ENCODE data around the gene SCN4B.

SCN4B gene

DNA sequence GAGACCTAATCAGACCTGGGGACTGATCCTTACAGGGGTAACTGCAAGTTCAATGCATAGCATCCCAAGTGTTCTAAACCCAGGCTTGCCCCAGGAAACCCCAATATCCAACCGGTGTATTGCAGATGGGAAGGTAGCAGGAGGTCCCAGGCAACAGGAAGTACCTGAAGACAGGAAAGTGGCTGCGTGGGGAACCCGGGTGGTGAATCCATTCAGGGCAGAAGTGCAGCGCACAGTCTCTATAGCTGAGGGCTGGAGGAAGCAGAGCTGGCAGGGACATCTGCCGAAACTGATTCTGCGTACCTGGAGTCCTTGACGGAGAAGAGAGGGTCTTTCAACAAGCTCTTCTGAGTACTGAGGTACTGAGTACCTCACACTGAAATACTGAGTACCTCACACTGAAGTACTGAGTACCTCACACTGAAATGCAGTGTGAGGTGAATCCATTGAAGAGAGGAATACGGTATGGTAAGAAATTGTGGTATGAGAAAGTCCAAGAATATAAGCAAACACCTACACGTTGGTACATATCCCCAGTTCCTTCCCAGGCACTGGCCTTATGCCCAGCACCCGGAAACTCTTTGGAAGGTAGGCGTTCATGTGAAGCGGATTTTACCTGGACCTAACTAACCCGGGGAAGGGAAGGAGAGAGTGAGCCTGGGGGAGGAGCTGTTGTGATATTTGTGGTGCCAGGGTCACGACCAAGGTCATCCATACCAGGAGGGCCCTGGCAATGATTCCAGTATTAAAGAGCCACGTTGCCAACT lies 20.1 kb downstream of the SCN4B start:
- H3K27me3 ChIP-seq (replicated peaks; ENCODE audit: control insufficient read depth, insufficient read depth, low read length, poor library complexity, severe bottlenecking) = peaks cover 6% of the 10 kb centered on the region
- no peaks in the 10 kb centered on the region for H3K9me3 ChIP-seq (ENCODE audit: control insufficient read depth, low read length)
- DNase-seq = no peak

DNA sequence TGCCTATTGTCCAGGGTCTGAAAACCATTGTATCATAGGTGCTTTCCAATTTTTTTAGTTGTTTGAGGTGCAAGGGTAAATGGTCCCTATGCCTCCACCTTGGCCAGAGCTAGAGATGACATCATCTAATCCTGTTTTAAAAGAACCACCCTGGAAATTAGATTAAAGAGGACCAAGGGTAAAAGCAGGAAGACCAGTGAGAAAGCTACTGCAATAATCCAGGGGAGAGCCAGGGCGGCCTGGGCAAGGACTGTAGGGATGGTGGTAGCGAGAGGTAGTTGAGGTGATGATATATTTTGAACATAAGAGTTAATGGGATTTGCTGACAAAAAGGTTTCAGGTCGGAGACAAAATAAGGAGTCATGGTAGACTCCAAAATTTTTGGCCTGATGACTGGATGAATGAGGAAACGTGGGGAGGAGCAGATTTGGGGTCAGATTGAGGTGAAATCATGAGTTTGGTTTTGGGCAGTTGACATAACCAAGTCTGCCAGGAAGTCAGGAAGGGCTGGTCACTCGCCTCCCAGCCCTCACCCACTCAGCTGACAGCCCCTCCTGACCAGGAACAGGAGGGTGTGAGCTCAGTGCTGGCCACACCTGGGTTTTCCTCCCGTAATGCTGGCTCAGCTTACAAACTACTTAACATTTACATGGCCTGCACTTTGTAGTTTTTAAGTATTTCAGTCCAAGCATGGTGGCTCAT lies 23.0 kb downstream of the SCN4B start:
- no peak for DNase-seq
- no peak overlapping the region for H3K27ac ChIP-seq (ENCODE audit: insufficient read depth, low read length, poor library complexity, severe bottlenecking)
- no peaks in the 10 kb centered on the region for H3K4me1 ChIP-seq (ENCODE audit: control insufficient read depth, insufficient read depth, low read length, poor library complexity, severe bottlenecking)
- H3K36me3 ChIP-seq (ENCODE audit: control insufficient read depth, insufficient read depth, low read length) = no peaks in the 10 kb centered on the region
- no peak overlapping the region for H3K4me3 ChIP-seq (ENCODE audit: insufficient read depth, low read depth, low read length, poor library complexity, severe bottlenecking)
- H3K27me3 ChIP-seq (replicated peaks; ENCODE audit: control insufficient read depth, insufficient read depth, low read length, poor library complexity, severe bottlenecking) = no peaks in the 10 kb centered on the region
- no peaks in the 10 kb centered on the region for H3K9me3 ChIP-seq (ENCODE audit: control insufficient read depth, low read length)

More for the DNA sequence above, 20.1 kb downstream of the SCN4B start:
- Histone ChIP-seq H3K4me1 (ENCODE audit: control insufficient read depth, insufficient read depth, low read length, poor library complexity, severe bottlenecking) (no peaks in the 10 kb centered on the region), H3K27ac (ENCODE audit: insufficient read depth, low read length, poor library complexity, severe bottlenecking) (no peak overlapping the region), H3K4me3 (ENCODE audit: insufficient read depth, low read depth, low read length, poor library complexity, severe bottlenecking) (no peak overlapping the region), H3K36me3 (ENCODE audit: control insufficient read depth, insufficient read depth, low read length) (no peaks in the 10 kb centered on the region)

GRCh38 chr11:118128721-118129470 lies 23.7 kb downstream of the SCN4B start:
- H3K9me3 ChIP-seq (ENCODE audit: control insufficient read depth, low read length) = no peaks in the 10 kb centered on the region
- no peak for DNase-seq
- no peak overlapping the region for H3K4me3 ChIP-seq (ENCODE audit: insufficient read depth, low read depth, low read length, poor library complexity, severe bottlenecking)
- no peaks in the 10 kb centered on the region for H3K4me1 ChIP-seq (ENCODE audit: control insufficient read depth, insufficient read depth, low read length, poor library complexity, severe bottlenecking)
- H3K36me3 ChIP-seq (ENCODE audit: control insufficient read depth, insufficient read depth, low read length) = no peaks in the 10 kb centered on the region
- no peaks in the 10 kb centered on the region for H3K27me3 ChIP-seq (replicated peaks; ENCODE audit: control insufficient read depth, insufficient read depth, low read length, poor library complexity, severe bottlenecking)
- no peak overlapping the region for H3K27ac ChIP-seq (ENCODE audit: insufficient read depth, low read length, poor library complexity, severe bottlenecking)

GRCh38 chr11:118128310-118128709 lies 24.3 kb downstream of the SCN4B start:
- H3K4me1 ChIP-seq (ENCODE audit: control insufficient read depth, insufficient read depth, low read length, poor library complexity, severe bottlenecking) = no peaks in the 10 kb centered on the region
- no peaks in the 10 kb centered on the region for H3K36me3 ChIP-seq (ENCODE audit: control insufficient read depth, insufficient read depth, low read length)
- no peaks in the 10 kb centered on the region for H3K27me3 ChIP-seq (replicated peaks; ENCODE audit: control insufficient read depth, insufficient read depth, low read length, poor library complexity, severe bottlenecking)
- DNase-seq = no peak
- no peak overlapping the region for H3K27ac ChIP-seq (ENCODE audit: insufficient read depth, low read length, poor library complexity, severe bottlenecking)
- no peaks in the 10 kb centered on the region for H3K9me3 ChIP-seq (ENCODE audit: control insufficient read depth, low read length)
- no peak overlapping the region for H3K4me3 ChIP-seq (ENCODE audit: insufficient read depth, low read depth, low read length, poor library complexity, severe bottlenecking)

DNA sequence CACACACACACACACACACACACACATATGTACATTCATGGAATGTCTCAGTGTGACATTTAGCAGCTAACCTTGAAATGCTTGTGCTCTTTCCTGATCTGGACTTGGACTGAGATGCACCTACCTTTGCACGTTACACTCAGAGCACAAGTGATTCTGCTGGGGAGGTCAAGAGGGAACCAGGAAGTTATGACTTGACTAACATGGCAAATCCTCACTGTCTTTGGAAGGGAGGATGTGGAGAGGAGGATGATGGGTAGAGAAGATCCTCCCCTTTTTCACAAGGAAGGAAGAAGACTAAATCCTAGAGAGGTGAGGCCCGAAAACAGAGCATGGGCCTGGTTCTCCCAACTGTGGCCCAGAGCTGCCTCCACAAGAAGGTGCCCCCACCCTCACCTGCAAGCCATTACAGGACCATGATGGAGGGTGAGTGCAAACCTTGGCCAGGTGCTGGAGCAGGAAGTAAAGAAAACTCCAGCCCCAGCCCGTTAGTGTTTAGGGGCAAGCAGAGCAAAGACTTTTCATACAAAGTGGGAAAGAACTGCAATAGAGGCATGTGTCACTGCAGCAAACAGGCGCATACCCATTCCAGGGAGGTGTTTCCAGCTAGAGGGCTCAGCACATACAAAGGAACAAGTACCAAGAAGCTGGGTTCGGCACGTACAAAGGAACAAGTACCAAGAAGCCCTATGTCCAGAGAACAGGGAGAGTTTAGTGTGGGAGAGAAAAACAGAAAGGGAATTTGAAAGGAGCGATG lies 26.4 kb downstream of the SCN4B start:
- no peaks in the 10 kb centered on the region for H3K36me3 ChIP-seq (ENCODE audit: control insufficient read depth, insufficient read depth, low read length)
- no peak overlapping the region for H3K27ac ChIP-seq (ENCODE audit: insufficient read depth, low read length, poor library complexity, severe bottlenecking)

GRCh38 chr11:118124929-118125535 lies 27.6 kb downstream of the SCN4B start:
- Histone ChIP-seq H3K36me3 (ENCODE audit: control insufficient read depth, insufficient read depth, low read length) (no peaks in the 10 kb centered on the region), H3K4me3 (ENCODE audit: insufficient read depth, low read depth, low read length, poor library complexity, severe bottlenecking) (no peak overlapping the region), H3K27me3 (replicated peaks; ENCODE audit: control insufficient read depth, insufficient read depth, low read length, poor library complexity, severe bottlenecking) (no peaks in the 10 kb centered on the region), H3K9me3 (ENCODE audit: control insufficient read depth, low read length) (no peaks in the 10 kb centered on the region), H3K27ac (ENCODE audit: insufficient read depth, low read length, poor library complexity, severe bottlenecking) (no peak overlapping the region), H3K4me1 (ENCODE audit: control insufficient read depth, insufficient read depth, low read length, poor library complexity, severe bottlenecking) (no peaks in the 10 kb centered on the region)
- DNase-seq = no peak

More for the DNA sequence above, 26.4 kb downstream of the SCN4B start:
- Histone ChIP-seq H3K4me1 (ENCODE audit: control insufficient read depth, insufficient read depth, low read length, poor library complexity, severe bottlenecking) (no peaks in the 10 kb centered on the region), H3K27me3 (replicated peaks; ENCODE audit: control insufficient read depth, insufficient read depth, low read length, poor library complexity, severe bottlenecking) (no peaks in the 10 kb centered on the region), H3K9me3 (ENCODE audit: control insufficient read depth, low read length) (no peaks in the 10 kb centered on the region), H3K4me3 (ENCODE audit: insufficient read depth, low read depth, low read length, poor library complexity, severe bottlenecking) (no peak overlapping the region)
- DNase-seq = no peak

DNA sequence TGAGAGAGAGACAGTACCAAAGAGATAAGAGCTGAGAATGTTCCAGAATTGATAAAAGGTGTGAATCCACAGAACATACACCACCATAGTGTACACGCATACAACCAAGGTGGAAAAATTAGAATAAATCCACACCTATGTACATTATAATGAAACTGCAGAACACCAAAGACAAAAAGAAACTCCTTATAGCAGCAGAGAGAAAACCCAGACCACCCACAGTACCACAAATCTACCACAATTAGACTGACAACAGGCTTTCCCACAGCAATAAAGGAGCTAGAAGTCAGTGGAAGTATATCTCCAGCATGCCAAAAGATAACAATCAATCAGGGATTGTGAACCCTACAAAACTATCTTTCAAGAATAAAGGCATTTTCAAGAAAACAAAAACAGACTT lies 31.8 kb downstream of the SCN4B start:
- Histone ChIP-seq H3K4me3 (ENCODE audit: insufficient read depth, low read depth, low read length, poor library complexity, severe bottlenecking) (no peak overlapping the region), H3K27me3 (replicated peaks; ENCODE audit: control insufficient read depth, insufficient read depth, low read length, poor library complexity, severe bottlenecking) (no peaks in the 10 kb centered on the region), H3K4me1 (ENCODE audit: control insufficient read depth, insufficient read depth, low read length, poor library complexity, severe bottlenecking) (no peaks in the 10 kb centered on the region), H3K36me3 (ENCODE audit: control insufficient read depth, insufficient read depth, low read length) (no peaks in the 10 kb centered on the region), H3K9me3 (ENCODE audit: control insufficient read depth, low read length) (no peaks in the 10 kb centered on the region), H3K27ac (ENCODE audit: insufficient read depth, low read length, poor library complexity, severe bottlenecking) (no peak overlapping the region)
- DNase-seq = no peak

DNA sequence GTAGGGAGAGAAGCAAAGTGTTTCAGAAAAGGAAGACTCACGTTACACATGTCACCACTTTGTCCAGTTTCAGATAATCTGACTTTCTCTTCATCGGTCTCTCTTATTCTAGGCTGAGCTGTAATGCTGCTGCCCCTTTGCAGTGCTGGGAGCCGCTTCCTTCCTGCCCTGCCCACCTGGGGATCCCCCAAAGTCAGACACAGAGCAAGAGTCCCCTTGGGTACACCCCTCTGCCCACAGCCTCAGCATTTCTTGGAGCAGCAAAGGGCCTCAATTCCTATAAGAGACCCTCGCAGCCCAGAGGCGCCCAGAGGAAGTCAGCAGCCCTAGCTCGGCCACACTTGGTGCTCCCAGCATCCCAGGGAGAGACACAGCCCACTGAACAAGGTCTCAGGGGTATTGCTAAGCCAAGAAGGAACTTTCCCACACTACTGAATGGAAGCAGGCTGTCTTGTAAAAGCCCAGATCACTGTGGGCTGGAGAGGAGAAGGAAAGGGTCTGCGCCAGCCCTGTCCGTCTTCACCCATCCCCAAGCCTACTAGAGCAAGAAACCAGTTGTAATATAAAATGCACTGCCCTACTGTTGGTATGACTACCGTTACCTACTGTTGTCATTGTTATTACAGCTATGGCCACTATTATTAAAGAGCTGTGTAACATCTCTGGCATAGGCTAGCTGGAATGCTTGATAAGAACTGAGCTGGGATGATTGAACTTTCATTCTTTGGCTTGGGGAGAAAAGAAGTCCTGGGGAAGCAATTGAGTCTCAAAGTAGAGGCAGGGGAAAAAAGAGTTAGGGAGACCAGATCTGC lies 34.6 kb downstream of the SCN4B start:
- Histone ChIP-seq H3K27me3 (replicated peaks; ENCODE audit: control insufficient read depth, insufficient read depth, low read length, poor library complexity, severe bottlenecking) (no peaks in the 10 kb centered on the region), H3K4me3 (ENCODE audit: insufficient read depth, low read depth, low read length, poor library complexity, severe bottlenecking) (no peak overlapping the region), H3K4me1 (ENCODE audit: control insufficient read depth, insufficient read depth, low read length, poor library complexity, severe bottlenecking) (no peaks in the 10 kb centered on the region), H3K27ac (ENCODE audit: insufficient read depth, low read length, poor library complexity, severe bottlenecking) (no peak overlapping the region), H3K36me3 (ENCODE audit: control insufficient read depth, insufficient read depth, low read length) (no peaks in the 10 kb centered on the region), H3K9me3 (ENCODE audit: control insufficient read depth, low read length) (no peaks in the 10 kb centered on the region)
- no peak for DNase-seq

DNA sequence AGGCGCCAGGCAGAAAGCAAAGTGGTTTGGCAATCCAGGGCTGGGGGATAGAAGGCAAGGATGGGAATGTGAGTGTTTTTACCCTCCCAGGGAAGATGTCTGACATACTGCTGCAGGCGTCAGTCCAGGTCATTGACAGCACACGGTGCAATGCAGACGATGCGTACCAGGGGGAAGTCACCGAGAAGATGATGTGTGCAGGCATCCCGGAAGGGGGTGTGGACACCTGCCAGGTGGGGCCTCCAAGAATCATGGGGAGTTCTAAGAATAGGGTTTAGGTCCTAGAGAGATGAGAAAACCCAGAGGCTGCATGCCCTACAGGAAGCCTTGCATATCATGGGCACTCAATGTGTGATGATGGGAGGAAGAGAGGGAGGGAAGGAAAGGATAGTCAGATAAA lies 37.6 kb downstream of the SCN4B start:
- Histone ChIP-seq H3K36me3 (ENCODE audit: control insufficient read depth, insufficient read depth, low read length) (no peaks in the 10 kb centered on the region), H3K4me3 (ENCODE audit: insufficient read depth, low read depth, low read length, poor library complexity, severe bottlenecking) (no peak overlapping the region), H3K4me1 (ENCODE audit: control insufficient read depth, insufficient read depth, low read length, poor library complexity, severe bottlenecking) (no peaks in the 10 kb centered on the region), H3K27me3 (replicated peaks; ENCODE audit: control insufficient read depth, insufficient read depth, low read length, poor library complexity, severe bottlenecking) (no peaks in the 10 kb centered on the region), H3K9me3 (ENCODE audit: control insufficient read depth, low read length) (no peaks in the 10 kb centered on the region), H3K27ac (ENCODE audit: insufficient read depth, low read length, poor library complexity, severe bottlenecking) (no peak overlapping the region)
- DNase-seq = no peak
